IMR-90 (cell line): ENCODE measurements around the gene HRNR.
"Not testable (repeated sequence)": the region's sequence is repeated elsewhere in the genome, so short reads cannot be mapped to it uniquely, and the experiment has no call there.

Experiments
- BHLHE40 ChIP-seq: fragments of 150-350 bp; IDR thresholded peaks from 2 replicates; pipeline ENCODE4 v1.6.1; 2016; ENCODE audit warnings: mild to moderate bottlenecking, low read depth, low read length
- CEBPB ChIP-seq: IDR thresholded peaks from 2 replicates; pipeline ENCODE4 v1.6.1; 2012; ENCODE audit warnings: low read depth, low read length, improper control_type of control experiment
- ELK1 ChIP-seq: fragments of 150-350 bp; IDR thresholded peaks from 2 replicates; pipeline ENCODE4 v1.6.1; 2016; ENCODE audit warnings: low read depth, mild to moderate bottlenecking, low read length, moderate library complexity, borderline replicate concordance
- MAFK ChIP-seq: IDR thresholded peaks from 2 replicates; pipeline ENCODE4 v1.6.1; 2012; ENCODE audit warnings: low read depth, low read length, improper control_type of control experiment
- POLR2A ChIP-seq: IDR thresholded peaks from 2 replicates; pipeline ENCODE4 v1.6.1; 2012; ENCODE audit warnings: mild to moderate bottlenecking, low read depth, low read length
- RAD21 ChIP-seq: IDR thresholded peaks from 2 replicates; pipeline ENCODE4 v1.6.1; 2012; ENCODE audit warnings: low read length, improper control_type of control experiment
- USF2 ChIP-seq: fragments of 150-350 bp; IDR thresholded peaks from 2 replicates; pipeline ENCODE4 v1.6.1; 2017; ENCODE audit warnings: mild to moderate bottlenecking, antibody characterized with exemption, low read length, low read depth
- TF ChIP-seq, protein P1 (sequence below): conservative IDR thresholded peaks from 2 replicates; pipeline ENCODE4 v1.5.1; 2012; ENCODE audit warnings: mild to moderate bottlenecking, low read depth, low read length, improper control_type of control experiment

GRCh38 chr1:152256394-152256793 lies 32.4 kb upstream of the HRNR start:
- TF ChIP-seq, protein P1, sequence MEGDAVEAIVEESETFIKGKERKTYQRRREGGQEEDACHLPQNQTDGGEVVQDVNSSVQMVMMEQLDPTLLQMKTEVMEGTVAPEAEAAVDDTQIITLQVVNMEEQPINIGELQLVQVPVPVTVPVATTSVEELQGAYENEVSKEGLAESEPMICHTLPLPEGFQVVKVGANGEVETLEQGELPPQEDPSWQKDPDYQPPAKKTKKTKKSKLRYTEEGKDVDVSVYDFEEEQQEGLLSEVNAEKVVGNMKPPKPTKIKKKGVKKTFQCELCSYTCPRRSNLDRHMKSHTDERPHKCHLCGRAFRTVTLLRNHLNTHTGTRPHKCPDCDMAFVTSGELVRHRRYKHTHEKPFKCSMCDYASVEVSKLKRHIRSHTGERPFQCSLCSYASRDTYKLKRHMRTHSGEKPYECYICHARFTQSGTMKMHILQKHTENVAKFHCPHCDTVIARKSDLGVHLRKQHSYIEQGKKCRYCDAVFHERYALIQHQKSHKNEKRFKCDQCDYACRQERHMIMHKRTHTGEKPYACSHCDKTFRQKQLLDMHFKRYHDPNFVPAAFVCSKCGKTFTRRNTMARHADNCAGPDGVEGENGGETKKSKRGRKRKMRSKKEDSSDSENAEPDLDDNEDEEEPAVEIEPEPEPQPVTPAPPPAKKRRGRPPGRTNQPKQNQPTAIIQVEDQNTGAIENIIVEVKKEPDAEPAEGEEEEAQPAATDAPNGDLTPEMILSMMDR, result not testable (repeated sequence)
- TF ChIP-seq CEBPB, POLR2A, USF2, MAFK, BHLHE40, ELK1, RAD21: not testable (repeated sequence)
